Natural killer cell (primary cell): ENCODE measurements around the gene CABLES2. TPM values are rescaled to one million over a fixed set of nuclear protein-coding genes. Genes with fewer than 3 reads are reported as not detected.

Experiments
- ATAC-seq, 3 donors: fragments of 150-1000 bp in 2 of 3; fragments of 200-7000 bp in 1 of 3; cut with Tn5 transposase; 1 replicate in 1 of 3; 2 replicates in 2 of 3; pipeline ENCODE4 v1.10.0; 2021; ENCODE audit warnings: mild to moderate bottlenecking in 2 of 3, moderate library complexity in 2 of 3
- DNase-seq, 2 donors: peaks; one replicate each; pipeline versions ENCODE4 v3.0.0 to v3.0.0-alpha.2; 2013 to 2021; ENCODE audit warnings: mixed read lengths in 1 of 2
- H3K27ac ChIP-seq: one replicate; pipeline ENCODE4 v1.5.1; 2013; ENCODE audit warnings: mild to moderate bottlenecking, low read length
- H3K27me3 ChIP-seq: one replicate; pipeline ENCODE4 v1.6.1; 2013; ENCODE audit warnings: low read length; ENCODE audit not compliant: control insufficient read depth, insufficient read depth
- H3K36me3 ChIP-seq: one replicate; pipeline ENCODE4 v1.6.1; 2013; ENCODE audit warnings: low read length; ENCODE audit not compliant: control insufficient read depth, insufficient read depth
- H3K4me1 ChIP-seq: one replicate; pipeline ENCODE4 v1.6.1; 2013; ENCODE audit warnings: low read length; ENCODE audit not compliant: control insufficient read depth, insufficient read depth
- H3K4me3 ChIP-seq: one replicate; pipeline ENCODE4 v1.5.1; 2013; ENCODE audit warnings: low read length
- H3K9me3 ChIP-seq: one replicate; pipeline ENCODE4 v1.6.1; 2013; ENCODE audit warnings: low read length; ENCODE audit not compliant: control insufficient read depth, insufficient read depth
- H3K27ac Mint-ChIP-seq, 2 donors: one replicate each; pipeline ENCODE4 v1.8.0; 2022; ENCODE audit warnings: mild to moderate bottlenecking in 2 of 2, mixed read lengths in 2 of 2, moderate library complexity in 1 of 2
- H3K27me3 Mint-ChIP-seq, 2 donors: one replicate each; pipeline ENCODE4 v1.8.0; 2022; ENCODE audit warnings: low read depth in 2 of 2, mixed read lengths in 2 of 2
- H3K36me3 Mint-ChIP-seq: one replicate; pipeline ENCODE4 v1.8.0; 2022; ENCODE audit warnings: mixed read lengths
- H3K4me1 Mint-ChIP-seq, 2 donors: one replicate each; pipeline ENCODE4 v1.8.0; 2022; ENCODE audit warnings: mixed read lengths in 2 of 2
- H3K4me3 Mint-ChIP-seq: one replicate; pipeline ENCODE4 v1.8.0; 2022; ENCODE audit warnings: mild to moderate bottlenecking, moderate library complexity, mixed read lengths
- H3K9me3 Mint-ChIP-seq, 2 donors: one replicate each; pipeline ENCODE4 v1.8.0; 2022; ENCODE audit warnings: mixed read lengths in 2 of 2
- WGBS: methylation state at CpG from one replicate; pipeline ENCODE4 v1.1.7; 2013; ENCODE audit warnings: missing lambda C conversion rate; ENCODE audit not compliant: insufficient coverage; 5-methylcytosine and 5-hydroxymethylcytosine counted together
- intact Hi-C: fragments of 100-400 bp; cut with micrococcal nuclease; formaldehyde crosslinking; loops from one replicate; pipeline ENCODE4 v1.14.2; 2022
- total RNA-seq, 4 donors: library from RNA; stranded (reverse); fragments of 120-200 nt in 1 of 4; gene quantifications; one replicate each; pipeline versions ENCODE4 v1.2.3 to v1.2.4, GENCODE V29; 2013 to 2022
- TF ChIP-seq, protein P1 (sequence below): fragments of 200-600 bp; IDR thresholded peaks from one replicate; pipeline ENCODE4 v1.8.0; 2022; ENCODE audit warnings: antibody characterized with exemption

Gene CABLES2
- total RNA-seq, 3 donors from 2014 or later (not counting 1 experiment from before 2014, with no cell fraction given), result 8.0 to 9.3 (median 8.4) TPM

DNA sequence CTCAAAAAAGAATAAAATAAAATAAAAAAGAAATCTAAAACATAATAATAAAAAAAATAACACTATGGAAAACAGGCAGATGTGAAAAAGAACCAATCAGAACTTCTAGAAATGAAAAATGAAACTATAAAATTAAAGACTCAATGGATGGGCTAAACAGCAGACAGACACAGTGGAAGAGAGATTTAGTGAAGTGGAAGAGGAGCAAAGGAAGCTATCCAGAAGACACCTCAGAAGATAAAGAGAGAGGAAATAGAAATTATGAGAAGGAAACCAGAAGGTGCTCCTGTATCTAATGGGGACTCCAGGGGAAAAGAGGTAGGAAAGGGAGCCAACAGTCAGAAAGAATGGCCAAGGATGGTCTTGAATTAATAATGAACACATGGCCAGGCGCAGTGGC lies 58.5 kb downstream of the CABLES2 start:
- DNase-seq, result no peak
- TF ChIP-seq, protein P1, sequence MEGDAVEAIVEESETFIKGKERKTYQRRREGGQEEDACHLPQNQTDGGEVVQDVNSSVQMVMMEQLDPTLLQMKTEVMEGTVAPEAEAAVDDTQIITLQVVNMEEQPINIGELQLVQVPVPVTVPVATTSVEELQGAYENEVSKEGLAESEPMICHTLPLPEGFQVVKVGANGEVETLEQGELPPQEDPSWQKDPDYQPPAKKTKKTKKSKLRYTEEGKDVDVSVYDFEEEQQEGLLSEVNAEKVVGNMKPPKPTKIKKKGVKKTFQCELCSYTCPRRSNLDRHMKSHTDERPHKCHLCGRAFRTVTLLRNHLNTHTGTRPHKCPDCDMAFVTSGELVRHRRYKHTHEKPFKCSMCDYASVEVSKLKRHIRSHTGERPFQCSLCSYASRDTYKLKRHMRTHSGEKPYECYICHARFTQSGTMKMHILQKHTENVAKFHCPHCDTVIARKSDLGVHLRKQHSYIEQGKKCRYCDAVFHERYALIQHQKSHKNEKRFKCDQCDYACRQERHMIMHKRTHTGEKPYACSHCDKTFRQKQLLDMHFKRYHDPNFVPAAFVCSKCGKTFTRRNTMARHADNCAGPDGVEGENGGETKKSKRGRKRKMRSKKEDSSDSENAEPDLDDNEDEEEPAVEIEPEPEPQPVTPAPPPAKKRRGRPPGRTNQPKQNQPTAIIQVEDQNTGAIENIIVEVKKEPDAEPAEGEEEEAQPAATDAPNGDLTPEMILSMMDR, result no peak
- intact Hi-C loops, result no loop called here
- H3K4me1 ChIP-seq, result no peaks in the 10 kb centered on the region
- Mint-ChIP-seq H3K27me3 (no peaks in the 10 kb centered on the region), H3K4me3 (no peak overlapping the region), H3K27ac (no peak overlapping the region), H3K4me1 (no peaks in the 10 kb centered on the region), H3K36me3 (no peaks in the 10 kb centered on the region), H3K9me3 (peaks cover 3 to 4% of the 10 kb centered on the region in 2 donors)
- no peak overlapping the region for H3K4me3 ChIP-seq
- H3K27me3 ChIP-seq, result no peaks in the 10 kb centered on the region
- no peak overlapping the region for H3K27ac ChIP-seq
- 100% methylated on average over 1 of the region's 1 CpG for WGBS
- H3K9me3 ChIP-seq, result no peaks in the 10 kb centered on the region
- ATAC-seq, result no peak
- no peaks in the 10 kb centered on the region for H3K36me3 ChIP-seq

- H3K4me1 Mint-ChIP-seq, result no peaks in the 10 kb centered on the region
- no peak overlapping the region for H3K4me3 ChIP-seq
- intact Hi-C loops, result no loop called here
- no peak overlapping the region for H3K27ac Mint-ChIP-seq
- TF ChIP-seq, protein P1, result no peak
- no peak overlapping the region for H3K27ac ChIP-seq
- peaks cover 3 to 4% of the 10 kb centered on the region in 2 donors for H3K9me3 Mint-ChIP-seq
- no peaks in the 10 kb centered on the region for H3K36me3 ChIP-seq
- no peaks in the 10 kb centered on the region for H3K9me3 ChIP-seq
- WGBS, result 79% methylated on average over 9 of the region's 9 CpGs
- ATAC-seq (no peak), DNase-seq (no peak)
- H3K27me3 Mint-ChIP-seq, result no peaks in the 10 kb centered on the region
- no peaks in the 10 kb centered on the region for H3K4me1 ChIP-seq
- H3K36me3 Mint-ChIP-seq, result no peaks in the 10 kb centered on the region
- no peaks in the 10 kb centered on the region for H3K27me3 ChIP-seq
- no peak overlapping the region for H3K4me3 Mint-ChIP-seq
Measured at GRCh38 chr20:62347445-62347844, 59.6 kb downstream of the CABLES2 start.

DNA sequence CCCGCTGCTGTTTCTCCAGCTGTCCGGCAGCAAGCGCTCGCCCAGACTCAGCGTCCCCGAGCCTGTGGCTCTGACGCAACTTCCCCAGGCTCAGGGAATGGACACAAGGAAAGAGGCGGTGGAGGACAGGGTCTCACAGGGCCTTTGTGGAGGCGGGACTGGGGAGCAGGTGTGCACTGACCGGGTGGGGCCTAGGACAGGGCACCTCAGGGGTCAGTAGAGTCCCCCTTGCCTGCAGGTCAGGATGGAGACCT lies 60.0 kb downstream of the CABLES2 start:
- TF ChIP-seq, protein P1, result no peak
- ATAC-seq (no peak), DNase-seq (no peak)
- Mint-ChIP-seq H3K27ac (no peak overlapping the region), H3K9me3 (peaks cover 3 to 4% of the 10 kb centered on the region in 2 donors), H3K27me3 (no peaks in the 10 kb centered on the region), H3K4me3 (no peak overlapping the region), H3K36me3 (no peaks in the 10 kb centered on the region), H3K4me1 (no peaks in the 10 kb centered on the region)
- 93% methylated on average over 10 of the region's 10 CpGs for WGBS
- Histone ChIP-seq H3K4me3 (no peak overlapping the region), H3K27ac (no peak overlapping the region), H3K9me3 (no peaks in the 10 kb centered on the region), H3K36me3 (no peaks in the 10 kb centered on the region), H3K4me1 (no peaks in the 10 kb centered on the region), H3K27me3 (no peaks in the 10 kb centered on the region)
- intact Hi-C loops, result no loop called here

DNA sequence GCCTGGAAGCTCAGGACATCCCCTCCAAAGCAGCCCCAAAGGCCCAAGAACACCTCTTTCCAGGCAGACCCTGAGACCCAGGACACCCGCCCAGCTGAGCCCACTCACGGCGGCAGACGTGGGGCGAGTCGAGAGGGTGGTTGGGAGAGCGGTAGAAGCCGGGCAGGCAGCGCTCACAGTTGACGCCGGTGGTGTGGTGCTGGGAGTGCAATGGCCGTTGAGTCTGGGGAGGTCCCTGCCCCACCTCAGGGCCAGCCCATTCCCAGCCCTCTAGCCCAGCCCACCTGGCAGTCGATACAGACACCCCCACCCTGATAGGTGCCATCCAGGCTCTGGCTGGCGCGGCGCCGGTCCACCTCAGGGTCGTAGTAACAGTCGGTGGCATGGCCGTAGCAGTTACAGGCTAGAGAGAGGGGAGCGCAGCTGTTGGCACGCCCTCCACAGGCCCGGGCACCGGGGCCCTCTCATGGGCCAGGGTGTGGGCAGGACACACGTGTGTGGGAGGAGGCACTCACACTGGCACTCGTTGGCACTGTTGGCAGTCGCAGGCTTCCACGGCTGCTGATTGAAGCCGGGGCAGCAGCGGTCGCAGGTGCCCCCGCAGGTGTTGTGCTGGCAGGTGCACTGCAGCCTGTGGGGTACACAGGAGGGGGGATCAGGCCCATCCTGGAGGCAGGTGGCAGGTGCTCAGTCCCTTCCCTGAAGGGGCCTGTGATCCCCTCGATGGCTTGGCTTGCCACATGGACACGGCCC lies 60.5 kb downstream of the CABLES2 start:
- 92% methylated on average over 34 of the region's 34 CpGs for WGBS
- no peaks in the 10 kb centered on the region for H3K36me3 Mint-ChIP-seq
- no peak overlapping the region for H3K27ac ChIP-seq
- H3K27me3 ChIP-seq, result no peaks in the 10 kb centered on the region
- peaks cover 3 to 4% of the 10 kb centered on the region in 2 donors for H3K9me3 Mint-ChIP-seq
- no peaks in the 10 kb centered on the region for H3K36me3 ChIP-seq
- no peak for DNase-seq
- no peaks in the 10 kb centered on the region for H3K4me1 Mint-ChIP-seq
- no peak for ATAC-seq
- intact Hi-C loops, result no loop called here
- H3K9me3 ChIP-seq, result no peaks in the 10 kb centered on the region
- H3K4me3 Mint-ChIP-seq, result no peak overlapping the region
- TF ChIP-seq, protein P1, result no peak
- H3K27ac Mint-ChIP-seq, result no peak overlapping the region
- H3K27me3 Mint-ChIP-seq, result no peaks in the 10 kb centered on the region
- H3K4me3 ChIP-seq, result no peak overlapping the region
- H3K4me1 ChIP-seq, result no peaks in the 10 kb centered on the region
